Erythroblast (primary cell): Measurements from ENCODE around the gene C12orf75.

Experiments
- DNase-seq, 2 experiments: peaks; one replicate each; lab custom pipeline; 2025; lab: John Stamatoyannopoulos, UW
- GATA1 ChIP-seq: IDR thresholded peaks from 2 replicates; pipeline ENCODE4 v1.6.1; 2011; ENCODE audit warnings: low read depth, mild to moderate bottlenecking, control low read depth, low read length, moderate library complexity
- POLR2A ChIP-seq: IDR thresholded peaks from 2 replicates; pipeline ENCODE4 v1.6.1; 2011; ENCODE audit warnings: mild to moderate bottlenecking, low read length

Gene C12orf75

GRCh38 chr12:105417732-105418131 is 87.2 kb downstream of the C12orf75 start:
- no peak for DNase-seq
- no peak for TF ChIP-seq POLR2A
- TF ChIP-seq GATA1: no peak

- no peak for DNase-seq
- TF ChIP-seq POLR2A (no peak), GATA1 (no peak)
Observed at GRCh38 chr12:105418229-105418628, 87.7 kb downstream of the C12orf75 start.

GRCh38 chr12:105418821-105419291 is 88.4 kb downstream of the C12orf75 start:
- DNase-seq: no peak
- TF ChIP-seq GATA1: no peak

GRCh38 chr12:105419606-105420005 is 89.1 kb downstream of the C12orf75 start:
- no peak for DNase-seq
- TF ChIP-seq POLR2A (no peak), GATA1 (no peak)

GRCh38 chr12:105420046-105420445 is 89.6 kb downstream of the C12orf75 start:
- DNase-seq: no peak
- no peak for TF ChIP-seq GATA1
- TF ChIP-seq POLR2A: no peak

GRCh38 chr12:105420659-105421240 is 90.3 kb downstream of the C12orf75 start:
- DNase-seq: peak; percentile 53 to 77
- TF ChIP-seq POLR2A (no peak), GATA1 (no peak)
